ENCODE data around the gene ELP4.

DNA sequence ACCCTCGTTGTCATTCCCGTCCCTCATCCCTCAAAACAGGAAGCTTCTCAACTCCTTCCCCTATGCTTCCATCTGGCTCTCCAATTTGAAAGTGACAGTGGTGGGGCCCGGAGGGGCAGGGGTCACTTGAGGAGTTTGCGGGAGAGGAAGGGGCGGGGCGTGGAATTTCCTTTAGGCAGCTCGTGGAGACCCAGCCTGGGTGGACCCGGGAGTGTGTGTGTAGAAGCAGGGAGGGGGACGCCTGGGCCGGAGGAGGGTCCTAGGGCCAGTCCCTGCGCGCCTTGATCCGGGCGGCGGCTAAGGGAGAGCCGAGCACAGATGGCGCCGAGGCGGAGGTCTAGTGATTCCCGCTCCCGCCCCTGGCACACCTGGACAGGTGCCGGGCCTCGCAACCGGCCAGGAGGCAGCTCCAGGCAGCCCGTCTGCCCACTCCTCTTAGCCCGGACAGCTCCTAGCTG is 309.3 kb downstream of the ELP4 start:
- no peak for TF ChIP-seq ZFX (IDR thresholded peaks at IDR 0.05)
- TF ChIP-seq, protein P1, sequence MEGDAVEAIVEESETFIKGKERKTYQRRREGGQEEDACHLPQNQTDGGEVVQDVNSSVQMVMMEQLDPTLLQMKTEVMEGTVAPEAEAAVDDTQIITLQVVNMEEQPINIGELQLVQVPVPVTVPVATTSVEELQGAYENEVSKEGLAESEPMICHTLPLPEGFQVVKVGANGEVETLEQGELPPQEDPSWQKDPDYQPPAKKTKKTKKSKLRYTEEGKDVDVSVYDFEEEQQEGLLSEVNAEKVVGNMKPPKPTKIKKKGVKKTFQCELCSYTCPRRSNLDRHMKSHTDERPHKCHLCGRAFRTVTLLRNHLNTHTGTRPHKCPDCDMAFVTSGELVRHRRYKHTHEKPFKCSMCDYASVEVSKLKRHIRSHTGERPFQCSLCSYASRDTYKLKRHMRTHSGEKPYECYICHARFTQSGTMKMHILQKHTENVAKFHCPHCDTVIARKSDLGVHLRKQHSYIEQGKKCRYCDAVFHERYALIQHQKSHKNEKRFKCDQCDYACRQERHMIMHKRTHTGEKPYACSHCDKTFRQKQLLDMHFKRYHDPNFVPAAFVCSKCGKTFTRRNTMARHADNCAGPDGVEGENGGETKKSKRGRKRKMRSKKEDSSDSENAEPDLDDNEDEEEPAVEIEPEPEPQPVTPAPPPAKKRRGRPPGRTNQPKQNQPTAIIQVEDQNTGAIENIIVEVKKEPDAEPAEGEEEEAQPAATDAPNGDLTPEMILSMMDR (conservative IDR thresholded peaks at IDR 0.05) = no peak
